HEK293 (cell line): Measurements from ENCODE around the gene MMP28.
A peak's percentile ranks its signal among the peaks of the same experiment; 100 is the strongest.

ENCODE experiments used
- CTCF ChIA-PET: fragments of 350-600 bp; formaldehyde crosslinking; extraction: SDS; loops from one replicate; lab custom pipeline; 2021; ENCODE audit warnings: antibody characterized with exemption; lab: Yijun Ruan, JAX
- POLR2A ChIA-PET: fragments of 300-600 bp; formaldehyde crosslinking; extraction: SDS; loops from one replicate; lab custom pipeline; 2020; ENCODE audit warnings: antibody characterized with exemption, inconsistent platforms; lab: Yijun Ruan, JAX
- H3K27ac ChIP-seq: fragments of 200-500 bp; sonication (Bioruptor generic); 2 replicates; pipeline ENCODE4 v1.5.1; 2014; ENCODE audit warnings: low read depth, low read length, control low read depth, inconsistent platforms; ENCODE audit errors: extremely low read depth
- H3K36me3 ChIP-seq, 2 experiments: fragments of 200-500 bp in 1 of 2; sonication (Bioruptor generic) in 1 of 2; 1 replicate in 1 of 2; 2 replicates in 1 of 2; pipeline ENCODE4 v1.5.1; 2014 to 2017; ENCODE audit warnings: inconsistent platforms in 2 of 2, low read length in 2 of 2; ENCODE audit not compliant: control insufficient read depth in 2 of 2, insufficient read depth in 1 of 2
- H3K4me1 ChIP-seq: fragments of 200-500 bp; sonication (Bioruptor generic); 2 replicates; pipeline ENCODE4 v1.5.1; 2014; ENCODE audit warnings: mild to moderate bottlenecking, low read length, inconsistent platforms; ENCODE audit not compliant: control insufficient read depth, insufficient read depth
- H3K4me3 ChIP-seq: 2 replicates; pipeline ENCODE4 v1.5.1; 2011; ENCODE audit warnings: low read depth, mild to moderate bottlenecking, control low read depth, low read length, moderate library complexity
- H3K9me3 ChIP-seq: fragments of 200-500 bp; sonication (Bioruptor generic); 2 replicates; pipeline ENCODE4 v1.5.1; 2014; ENCODE audit warnings: low read depth, low read length, inconsistent platforms; ENCODE audit not compliant: control insufficient read depth, insufficient read depth
- GLIS1 ChIP-seq: fragments of 450-650 bp; formaldehyde crosslinking; IDR thresholded peaks from 2 replicates; pipeline ENCODE4 v1.5.1; 2016; ENCODE audit warnings: missing biosample characterization, missing genetic modification characterization
- GLIS2 ChIP-seq: fragments of 450-650 bp; formaldehyde crosslinking; IDR thresholded peaks from 2 replicates; pipeline ENCODE4 v1.5.1; 2016; ENCODE audit warnings: missing biosample characterization, missing genetic modification characterization
- KLF8 ChIP-seq: fragments of 450-650 bp; formaldehyde crosslinking; IDR thresholded peaks from 2 replicates; pipeline ENCODE4 v1.5.1; 2016; ENCODE audit warnings: missing biosample characterization, missing genetic modification characterization
- KLF9 ChIP-seq: fragments of 450-650 bp; formaldehyde crosslinking; IDR thresholded peaks from 2 replicates; pipeline ENCODE4 v1.5.1; 2016; ENCODE audit warnings: missing biosample characterization, missing genetic modification characterization, low read depth
- PRDM1 ChIP-seq: fragments of 450-650 bp; formaldehyde crosslinking; IDR thresholded peaks from 2 replicates; pipeline ENCODE4; 2016; ENCODE audit warnings: missing biosample characterization, missing genetic modification characterization
- ZBTB8A ChIP-seq: fragments of 450-650 bp; formaldehyde crosslinking; IDR thresholded peaks from 2 replicates; pipeline ENCODE4 v1.5.1; 2016; ENCODE audit warnings: missing biosample characterization, missing genetic modification characterization
- ZIC2 ChIP-seq: fragments of 450-650 bp; formaldehyde crosslinking; IDR thresholded peaks from 2 replicates; pipeline ENCODE4 v1.5.1; 2016; ENCODE audit warnings: missing biosample characterization, missing genetic modification characterization
- ZNF10 ChIP-seq: fragments of 450-650 bp; formaldehyde crosslinking; IDR thresholded peaks from 2 replicates; pipeline ENCODE4 v1.5.1; 2017; ENCODE audit warnings: missing biosample characterization, missing genetic modification characterization
- ZNF239 ChIP-seq: fragments of 450-650 bp; formaldehyde crosslinking; IDR thresholded peaks from 2 replicates; pipeline ENCODE4 v1.5.1; 2016; ENCODE audit warnings: missing biosample characterization, missing genetic modification characterization
- ZNF311 ChIP-seq: fragments of 450-650 bp; formaldehyde crosslinking; IDR thresholded peaks from 2 replicates; pipeline ENCODE4 v1.5.1; 2017; ENCODE audit warnings: missing biosample characterization, missing genetic modification characterization, borderline replicate concordance
- ZNF324 ChIP-seq: fragments of 450-650 bp; formaldehyde crosslinking; IDR thresholded peaks from 2 replicates; pipeline ENCODE4 v1.5.1; 2016; ENCODE audit warnings: missing biosample characterization, missing genetic modification characterization
- ZNF48 ChIP-seq: fragments of 450-650 bp; formaldehyde crosslinking; IDR thresholded peaks from 2 replicates; pipeline ENCODE4 v1.5.1; 2016; ENCODE audit warnings: missing biosample characterization, missing genetic modification characterization
- ZNF521 ChIP-seq: fragments of 450-650 bp; formaldehyde crosslinking; IDR thresholded peaks from 2 replicates; pipeline ENCODE4 v1.5.1; 2017; ENCODE audit warnings: missing biosample characterization, mild to moderate bottlenecking, missing genetic modification characterization
- ZNF560 ChIP-seq: fragments of 450-650 bp; formaldehyde crosslinking; IDR thresholded peaks from 2 replicates; pipeline ENCODE4 v1.5.1; 2017; ENCODE audit warnings: missing biosample characterization, missing genetic modification characterization, borderline replicate concordance
- ZNF561 ChIP-seq: fragments of 450-650 bp; IDR thresholded peaks from 2 replicates; pipeline ENCODE4 v1.5.1; 2018; ENCODE audit warnings: missing biosample characterization, missing genetic modification characterization, borderline replicate concordance
- ZNF626 ChIP-seq: fragments of 450-650 bp; sonication (Bioruptor Pico); formaldehyde crosslinking; IDR thresholded peaks from 2 replicates; pipeline ENCODE4 v1.5.1; 2018; ENCODE audit warnings: missing biosample characterization, missing genetic modification characterization, inconsistent platforms
- ZNF670 ChIP-seq: fragments of 450-650 bp; formaldehyde crosslinking; IDR thresholded peaks from 2 replicates; pipeline ENCODE4 v1.5.1; 2016; ENCODE audit warnings: missing biosample characterization, missing genetic modification characterization, low read depth
- ZNF777 ChIP-seq: fragments of 450-650 bp; formaldehyde crosslinking; IDR thresholded peaks from 2 replicates; pipeline ENCODE4 v1.5.1; 2017; ENCODE audit warnings: missing biosample characterization, missing genetic modification characterization, borderline replicate concordance
- ZSCAN30 ChIP-seq: fragments of 450-650 bp; IDR thresholded peaks from 2 replicates; pipeline ENCODE4 v1.5.1; 2018; ENCODE audit warnings: missing biosample characterization, mild to moderate bottlenecking, missing genetic modification characterization, moderate library complexity
- TF ChIP-seq, protein P1 (sequence below): fragments of 450-650 bp; formaldehyde crosslinking; IDR thresholded peaks from 2 replicates; pipeline ENCODE4 v1.5.1; 2016; ENCODE audit warnings: missing biosample characterization, missing genetic modification characterization
- TF ChIP-seq, protein P2 (sequence below): fragments of 450-650 bp; formaldehyde crosslinking; IDR thresholded peaks from 2 replicates; pipeline ENCODE4 v1.5.1; 2016; ENCODE audit warnings: missing biosample characterization, missing genetic modification characterization
- TF ChIP-seq, protein P3 (sequence below): fragments of 450-650 bp; formaldehyde crosslinking; IDR thresholded peaks from 2 replicates; pipeline ENCODE4 v1.5.1; 2016; ENCODE audit warnings: missing biosample characterization, missing genetic modification characterization
- TF ChIP-seq, protein P4 (sequence below): fragments of 450-650 bp; formaldehyde crosslinking; IDR thresholded peaks from 2 replicates; pipeline ENCODE4 v1.5.1; 2016; ENCODE audit warnings: missing biosample characterization, missing genetic modification characterization
- TF ChIP-seq, protein P5 (sequence below): IDR thresholded peaks from 2 replicates; pipeline ENCODE4 v1.6.1; 2011; ENCODE audit warnings: mild to moderate bottlenecking, low read depth, low read length, borderline replicate concordance

Gene MMP28, protein sequence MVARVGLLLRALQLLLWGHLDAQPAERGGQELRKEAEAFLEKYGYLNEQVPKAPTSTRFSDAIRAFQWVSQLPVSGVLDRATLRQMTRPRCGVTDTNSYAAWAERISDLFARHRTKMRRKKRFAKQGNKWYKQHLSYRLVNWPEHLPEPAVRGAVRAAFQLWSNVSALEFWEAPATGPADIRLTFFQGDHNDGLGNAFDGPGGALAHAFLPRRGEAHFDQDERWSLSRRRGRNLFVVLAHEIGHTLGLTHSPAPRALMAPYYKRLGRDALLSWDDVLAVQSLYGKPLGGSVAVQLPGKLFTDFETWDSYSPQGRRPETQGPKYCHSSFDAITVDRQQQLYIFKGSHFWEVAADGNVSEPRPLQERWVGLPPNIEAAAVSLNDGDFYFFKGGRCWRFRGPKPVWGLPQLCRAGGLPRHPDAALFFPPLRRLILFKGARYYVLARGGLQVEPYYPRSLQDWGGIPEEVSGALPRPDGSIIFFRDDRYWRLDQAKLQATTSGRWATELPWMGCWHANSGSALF

DNA sequence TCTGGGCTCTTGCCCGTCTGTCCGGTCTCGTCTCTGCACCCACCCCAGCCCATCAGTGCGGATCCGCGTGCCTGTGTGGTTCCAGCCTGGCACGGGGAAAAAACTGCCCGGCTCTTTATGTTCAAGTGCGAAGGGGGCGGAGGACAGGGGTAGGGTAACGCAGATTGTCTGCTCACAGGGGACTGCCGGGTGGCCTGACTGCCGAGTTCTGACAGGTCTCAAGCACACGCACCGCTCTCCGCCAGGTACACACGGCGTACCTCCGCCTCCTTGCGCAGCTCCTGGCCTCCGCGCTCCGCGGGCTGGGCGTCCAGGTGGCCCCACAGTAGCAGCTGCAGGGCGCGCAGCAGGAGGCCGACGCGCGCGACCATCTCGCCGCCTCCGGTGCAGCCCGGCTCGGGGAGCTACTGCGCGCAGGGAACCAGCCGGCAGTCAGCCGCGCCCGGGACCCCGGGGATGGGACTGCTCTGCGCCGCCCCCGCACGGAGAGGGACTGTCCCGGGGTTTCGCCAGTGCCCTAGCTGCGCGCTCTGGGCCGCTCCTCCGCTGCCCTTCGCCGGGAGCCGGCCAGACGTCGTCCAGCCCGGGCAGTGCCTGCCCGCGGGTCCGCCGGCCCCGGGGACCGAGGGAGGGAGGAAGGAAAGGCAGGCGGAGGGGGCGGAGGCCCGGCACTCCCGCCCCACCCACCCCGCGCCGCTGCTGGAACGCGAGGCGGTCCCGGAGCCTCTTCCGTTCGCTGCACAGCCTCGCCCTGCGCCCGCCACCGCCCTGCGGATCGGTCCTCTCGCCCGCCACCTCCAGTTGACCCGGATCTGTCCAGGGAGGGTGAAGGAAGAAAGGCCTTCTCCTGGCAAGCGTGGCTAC, at the start of gene MMP28:
Gene MMP28, minus strand, starts transcription at position 635 of the 864 bp plus-strand sequence. Its CDS starts 264 bp downstream, at position 371.
- Histone ChIP-seq H3K4me3 (peak within 1 kb of the TSS; percentile 37), H3K36me3 (no peaks in the 10 kb centered on the region), H3K27ac (no peak within 1 kb of the TSS; the same call in 1 of the 2 replicates), H3K4me1 (no peaks in the 10 kb centered on the region), H3K9me3 (no peaks in the 10 kb centered on the region)
- CTCF ChIA-PET, result interaction anchor here (0.6 to 10.2 kb wide), 7 partner anchors 10 to 353 kb away, joined by 3 to 104 read pairs (median 9); partner anchors contain the start of gene TAF15
- POLR2A ChIA-PET, result interaction anchor here (0.9 to 4.6 kb wide), 5 partner anchors 13 to 31 kb away, joined by 3 to 46 read pairs (median 4); partner anchors contain the start of gene TAF15
- TF ChIP-seq KLF9, result peak; percentile 86
- peak; percentile 73 for TF ChIP-seq ZBTB8A (tag by site-specific recombination)
- TF ChIP-seq ZNF10 (tag by site-specific recombination), result peak; percentile 54; the same call in 1 of the 2 replicates
- TF ChIP-seq, protein P1, sequence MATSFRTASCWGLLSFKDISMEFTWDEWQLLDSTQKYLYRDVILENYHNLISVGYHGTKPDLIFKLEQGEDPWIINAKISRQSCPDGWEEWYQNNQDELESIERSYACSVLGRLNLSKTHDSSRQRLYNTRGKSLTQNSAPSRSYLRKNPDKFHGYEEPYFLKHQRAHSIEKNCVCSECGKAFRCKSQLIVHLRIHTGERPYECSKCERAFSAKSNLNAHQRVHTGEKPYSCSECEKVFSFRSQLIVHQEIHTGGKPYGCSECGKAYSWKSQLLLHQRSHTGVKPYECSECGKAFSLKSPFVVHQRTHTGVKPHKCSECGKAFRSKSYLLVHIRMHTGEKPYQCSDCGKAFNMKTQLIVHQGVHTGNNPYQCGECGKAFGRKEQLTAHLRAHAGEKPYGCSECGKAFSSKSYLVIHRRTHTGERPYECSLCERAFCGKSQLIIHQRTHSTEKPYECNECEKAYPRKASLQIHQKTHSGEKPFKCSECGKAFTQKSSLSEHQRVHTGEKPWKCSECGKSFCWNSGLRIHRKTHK (tag by site-specific recombination), result no peak
- TF ChIP-seq, protein P2, sequence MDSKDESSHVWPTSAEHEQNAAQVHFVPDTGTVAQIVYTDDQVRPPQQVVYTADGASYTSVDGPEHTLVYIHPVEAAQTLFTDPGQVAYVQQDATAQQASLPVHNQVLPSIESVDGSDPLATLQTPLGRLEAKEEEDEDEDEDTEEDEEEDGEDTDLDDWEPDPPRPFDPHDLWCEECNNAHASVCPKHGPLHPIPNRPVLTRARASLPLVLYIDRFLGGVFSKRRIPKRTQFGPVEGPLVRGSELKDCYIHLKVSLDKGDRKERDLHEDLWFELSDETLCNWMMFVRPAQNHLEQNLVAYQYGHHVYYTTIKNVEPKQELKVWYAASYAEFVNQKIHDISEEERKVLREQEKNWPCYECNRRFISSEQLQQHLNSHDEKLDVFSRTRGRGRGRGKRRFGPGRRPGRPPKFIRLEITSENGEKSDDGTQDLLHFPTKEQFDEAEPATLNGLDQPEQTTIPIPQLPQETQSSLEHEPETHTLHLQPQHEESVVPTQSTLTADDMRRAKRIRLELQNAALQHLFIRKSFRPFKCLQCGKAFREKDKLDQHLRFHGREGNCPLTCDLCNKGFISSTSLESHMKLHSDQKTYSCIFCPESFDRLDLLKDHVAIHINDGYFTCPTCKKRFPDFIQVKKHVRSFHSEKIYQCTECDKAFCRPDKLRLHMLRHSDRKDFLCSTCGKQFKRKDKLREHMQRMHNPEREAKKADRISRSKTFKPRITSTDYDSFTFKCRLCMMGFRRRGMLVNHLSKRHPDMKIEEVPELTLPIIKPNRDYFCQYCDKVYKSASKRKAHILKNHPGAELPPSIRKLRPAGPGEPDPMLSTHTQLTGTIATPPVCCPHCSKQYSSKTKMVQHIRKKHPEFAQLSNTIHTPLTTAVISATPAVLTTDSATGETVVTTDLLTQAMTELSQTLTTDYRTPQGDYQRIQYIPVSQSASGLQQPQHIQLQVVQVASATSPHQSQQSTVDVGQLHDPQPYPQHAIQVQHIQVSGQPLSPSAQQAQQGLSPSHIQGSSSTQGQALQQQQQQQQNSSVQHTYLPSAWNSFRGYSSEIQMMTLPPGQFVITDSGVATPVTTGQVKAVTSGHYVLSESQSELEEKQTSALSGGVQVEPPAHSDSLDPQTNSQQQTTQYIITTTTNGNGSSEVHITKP, result peak; percentile 49
- peak; percentile 62; the same call in 1 of the 2 replicates for TF ChIP-seq ZSCAN30 (tag by site-specific recombination)
- TF ChIP-seq GLIS2, result peak; percentile 79
- no peak for TF ChIP-seq ZNF324 (tag by site-specific recombination)
- no peak for TF ChIP-seq ZNF626 (tag by site-specific recombination)
- TF ChIP-seq PRDM1 (tag by site-specific recombination), result no peak
- TF ChIP-seq ZNF239, result no peak
- peak; percentile 82 for TF ChIP-seq ZIC2 (tag by site-specific recombination)
- TF ChIP-seq, protein P3, sequence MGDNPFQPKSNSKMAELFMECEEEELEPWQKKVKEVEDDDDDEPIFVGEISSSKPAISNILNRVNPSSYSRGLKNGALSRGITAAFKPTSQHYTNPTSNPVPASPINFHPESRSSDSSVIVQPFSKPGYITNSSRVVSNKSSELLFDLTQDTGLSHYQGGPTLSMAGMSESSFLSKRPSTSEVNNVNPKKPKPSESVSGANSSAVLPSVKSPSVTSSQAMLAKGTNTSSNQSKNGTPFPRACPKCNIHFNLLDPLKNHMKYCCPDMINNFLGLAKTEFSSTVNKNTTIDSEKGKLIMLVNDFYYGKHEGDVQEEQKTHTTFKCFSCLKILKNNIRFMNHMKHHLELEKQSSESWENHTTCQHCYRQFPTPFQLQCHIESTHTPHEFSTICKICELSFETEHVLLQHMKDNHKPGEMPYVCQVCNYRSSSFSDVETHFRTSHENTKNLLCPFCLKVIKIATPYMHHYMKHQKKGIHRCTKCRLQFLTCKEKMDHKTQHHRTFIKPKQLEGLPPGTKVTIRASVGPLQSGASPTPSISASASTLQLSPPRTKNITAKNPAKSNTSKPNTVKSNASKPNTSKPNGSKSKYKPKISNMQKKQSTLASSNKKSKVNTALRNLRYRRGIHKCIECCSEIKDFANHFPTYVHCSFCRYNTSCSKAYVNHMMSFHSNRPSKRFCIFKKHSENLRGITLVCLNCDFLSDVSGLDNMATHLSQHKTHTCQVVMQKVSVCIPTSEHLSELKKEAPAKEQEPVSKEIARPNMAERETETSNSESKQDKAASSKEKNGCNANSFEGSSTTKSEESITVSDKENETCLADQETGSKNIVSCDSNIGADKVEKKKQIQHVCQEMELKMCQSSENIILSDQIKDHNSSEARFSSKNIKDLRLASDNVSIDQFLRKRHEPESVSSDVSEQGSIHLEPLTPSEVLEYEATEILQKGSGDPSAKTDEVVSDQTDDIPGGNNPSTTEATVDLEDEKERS (tag by site-specific recombination), result no peak
- TF ChIP-seq GLIS1 (tag by site-specific recombination), result peak; percentile 92
- no peak for TF ChIP-seq ZNF521 (tag by site-specific recombination)
- peak; percentile 38; the same call in 1 of the 2 replicates for TF ChIP-seq KLF8 (tag by site-specific recombination)
- peak; percentile 48; the same call in 1 of the 2 replicates for TF ChIP-seq ZNF561 (tag by site-specific recombination)
- peak; percentile 45; the same call in 1 of the 2 replicates for TF ChIP-seq ZNF777 (tag by site-specific recombination)
- TF ChIP-seq, protein P4, sequence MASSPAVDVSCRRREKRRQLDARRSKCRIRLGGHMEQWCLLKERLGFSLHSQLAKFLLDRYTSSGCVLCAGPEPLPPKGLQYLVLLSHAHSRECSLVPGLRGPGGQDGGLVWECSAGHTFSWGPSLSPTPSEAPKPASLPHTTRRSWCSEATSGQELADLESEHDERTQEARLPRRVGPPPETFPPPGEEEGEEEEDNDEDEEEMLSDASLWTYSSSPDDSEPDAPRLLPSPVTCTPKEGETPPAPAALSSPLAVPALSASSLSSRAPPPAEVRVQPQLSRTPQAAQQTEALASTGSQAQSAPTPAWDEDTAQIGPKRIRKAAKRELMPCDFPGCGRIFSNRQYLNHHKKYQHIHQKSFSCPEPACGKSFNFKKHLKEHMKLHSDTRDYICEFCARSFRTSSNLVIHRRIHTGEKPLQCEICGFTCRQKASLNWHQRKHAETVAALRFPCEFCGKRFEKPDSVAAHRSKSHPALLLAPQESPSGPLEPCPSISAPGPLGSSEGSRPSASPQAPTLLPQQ (tag by site-specific recombination), result peak; percentile 92
- TF ChIP-seq ZNF560 (tag by site-specific recombination), result no peak
- TF ChIP-seq, protein P5, sequence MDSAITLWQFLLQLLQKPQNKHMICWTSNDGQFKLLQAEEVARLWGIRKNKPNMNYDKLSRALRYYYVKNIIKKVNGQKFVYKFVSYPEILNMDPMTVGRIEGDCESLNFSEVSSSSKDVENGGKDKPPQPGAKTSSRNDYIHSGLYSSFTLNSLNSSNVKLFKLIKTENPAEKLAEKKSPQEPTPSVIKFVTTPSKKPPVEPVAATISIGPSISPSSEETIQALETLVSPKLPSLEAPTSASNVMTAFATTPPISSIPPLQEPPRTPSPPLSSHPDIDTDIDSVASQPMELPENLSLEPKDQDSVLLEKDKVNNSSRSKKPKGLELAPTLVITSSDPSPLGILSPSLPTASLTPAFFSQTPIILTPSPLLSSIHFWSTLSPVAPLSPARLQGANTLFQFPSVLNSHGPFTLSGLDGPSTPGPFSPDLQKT, result no peak
- TF ChIP-seq ZNF670 (tag by site-specific recombination), result no peak
- TF ChIP-seq ZNF311 (tag by site-specific recombination), result no peak
- no peak for TF ChIP-seq ZNF48 (tag by site-specific recombination)
